ENCODE results near the gene CRYL1.

The CRYL1 gene

GRCh38 chr13:20363603-20364002 lies 162.1 kb downstream of the CRYL1 start:
- Mint-ChIP-seq H3K4me1 (peaks cover 20% of the 10 kb centered on the region), H3K4me3 (no peak overlapping the region), H3K9me3 (no peaks in the 10 kb centered on the region), H3K36me3 (ENCODE audit: low read depth) (no peaks in the 10 kb centered on the region), H3K27me3 (ENCODE audit: low read depth, poor library complexity) (peaks cover 18% of the 10 kb centered on the region), H3K27ac (no peak overlapping the region)
- TF ChIP-seq, protein P1, sequence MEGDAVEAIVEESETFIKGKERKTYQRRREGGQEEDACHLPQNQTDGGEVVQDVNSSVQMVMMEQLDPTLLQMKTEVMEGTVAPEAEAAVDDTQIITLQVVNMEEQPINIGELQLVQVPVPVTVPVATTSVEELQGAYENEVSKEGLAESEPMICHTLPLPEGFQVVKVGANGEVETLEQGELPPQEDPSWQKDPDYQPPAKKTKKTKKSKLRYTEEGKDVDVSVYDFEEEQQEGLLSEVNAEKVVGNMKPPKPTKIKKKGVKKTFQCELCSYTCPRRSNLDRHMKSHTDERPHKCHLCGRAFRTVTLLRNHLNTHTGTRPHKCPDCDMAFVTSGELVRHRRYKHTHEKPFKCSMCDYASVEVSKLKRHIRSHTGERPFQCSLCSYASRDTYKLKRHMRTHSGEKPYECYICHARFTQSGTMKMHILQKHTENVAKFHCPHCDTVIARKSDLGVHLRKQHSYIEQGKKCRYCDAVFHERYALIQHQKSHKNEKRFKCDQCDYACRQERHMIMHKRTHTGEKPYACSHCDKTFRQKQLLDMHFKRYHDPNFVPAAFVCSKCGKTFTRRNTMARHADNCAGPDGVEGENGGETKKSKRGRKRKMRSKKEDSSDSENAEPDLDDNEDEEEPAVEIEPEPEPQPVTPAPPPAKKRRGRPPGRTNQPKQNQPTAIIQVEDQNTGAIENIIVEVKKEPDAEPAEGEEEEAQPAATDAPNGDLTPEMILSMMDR (IDR thresholded peaks at IDR 0.05): no peak
- DNase-seq: no peak

- DNase-seq: no peak
- no peaks in the 10 kb centered on the region for H3K36me3 Mint-ChIP-seq (ENCODE audit: low read depth)
- TF ChIP-seq, protein P1 (IDR thresholded peaks at IDR 0.05): no peak
- H3K4me3 Mint-ChIP-seq: no peak overlapping the region
- H3K9me3 Mint-ChIP-seq: no peaks in the 10 kb centered on the region
- H3K4me1 Mint-ChIP-seq: peaks cover 20% of the 10 kb centered on the region
- peaks cover 20% of the 10 kb centered on the region for H3K27me3 Mint-ChIP-seq (ENCODE audit: low read depth, poor library complexity)
- no peak overlapping the region for H3K27ac Mint-ChIP-seq
These were observed 162.5 kb downstream of the CRYL1 start for GRCh38 chr13:20363172-20363571.

DNA sequence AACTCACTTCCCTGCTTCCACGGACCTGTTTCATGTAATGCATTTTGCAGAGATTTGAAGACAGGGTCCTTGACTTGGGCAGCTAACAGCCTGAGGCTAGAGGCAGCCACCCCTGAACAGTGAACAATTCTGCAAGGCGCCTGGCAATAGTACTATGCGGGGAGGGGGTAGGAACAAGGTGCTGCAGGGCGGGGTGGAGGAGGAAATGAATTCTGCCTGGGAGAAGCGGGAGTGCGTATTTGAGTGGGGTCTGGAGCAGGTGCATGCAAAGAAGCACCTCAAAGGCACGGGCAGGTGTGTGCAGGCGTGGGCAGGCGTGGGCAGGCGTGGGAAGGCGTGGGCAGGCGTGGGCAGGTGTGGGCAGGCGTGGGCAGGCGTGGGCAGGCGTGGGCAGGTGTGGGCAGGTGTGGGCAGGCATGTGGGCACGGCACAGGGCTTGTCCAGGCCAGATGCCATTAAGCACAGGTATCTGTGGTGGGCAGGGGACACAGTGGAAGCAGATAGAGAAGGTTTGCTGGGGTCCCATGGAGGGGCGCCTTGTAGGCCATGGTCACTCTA lies 163.1 kb downstream of the CRYL1 start:
- DNase-seq: no peak
- Mint-ChIP-seq H3K27me3 (ENCODE audit: low read depth, poor library complexity) (peaks cover 17% of the 10 kb centered on the region), H3K27ac (no peak overlapping the region), H3K36me3 (ENCODE audit: low read depth) (no peaks in the 10 kb centered on the region), H3K4me1 (peaks cover 20% of the 10 kb centered on the region), H3K4me3 (no peak overlapping the region), H3K9me3 (no peaks in the 10 kb centered on the region)
- TF ChIP-seq, protein P1 (IDR thresholded peaks at IDR 0.05): no peak

GRCh38 chr13:20360835-20361412 lies 164.7 kb downstream of the CRYL1 start:
- no peaks in the 10 kb centered on the region for H3K9me3 Mint-ChIP-seq
- H3K27ac Mint-ChIP-seq: no peak overlapping the region
- H3K36me3 Mint-ChIP-seq (ENCODE audit: low read depth): no peaks in the 10 kb centered on the region
- H3K27me3 Mint-ChIP-seq (ENCODE audit: low read depth, poor library complexity): peaks cover 12% of the 10 kb centered on the region
- TF ChIP-seq, protein P1 (IDR thresholded peaks at IDR 0.05): no peak
- no peak overlapping the region for H3K4me3 Mint-ChIP-seq
- peaks cover 20% of the 10 kb centered on the region for H3K4me1 Mint-ChIP-seq
- no peak for DNase-seq

DNA sequence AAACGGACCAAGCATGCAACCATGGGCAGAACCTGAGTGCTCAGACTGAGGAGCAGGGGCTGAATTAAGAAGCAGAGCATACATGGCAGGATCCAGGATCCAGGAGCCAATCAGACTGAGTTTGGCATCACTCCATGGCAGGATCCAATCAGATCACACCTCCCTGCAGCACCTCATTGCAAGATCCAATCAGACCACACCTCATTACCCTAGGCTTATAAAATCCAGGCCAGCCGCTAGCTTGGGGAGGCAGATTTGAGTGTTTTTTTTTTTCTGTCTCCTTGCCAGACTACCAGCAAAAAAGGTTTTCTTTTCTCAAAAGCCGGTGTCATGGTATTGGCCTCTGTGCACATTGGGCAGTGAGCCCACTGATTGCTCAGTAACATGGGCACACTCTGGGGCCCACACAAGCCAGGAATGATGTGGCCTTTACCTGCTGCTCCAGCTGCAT lies 165.6 kb downstream of the CRYL1 start:
- DNase-seq: no peak
- no peaks in the 10 kb centered on the region for H3K36me3 Mint-ChIP-seq (ENCODE audit: low read depth)
- H3K4me3 Mint-ChIP-seq: no peak overlapping the region
- TF ChIP-seq, protein P1 (IDR thresholded peaks at IDR 0.05): no peak
- H3K27ac Mint-ChIP-seq: no peak overlapping the region
- peaks cover 12% of the 10 kb centered on the region for H3K27me3 Mint-ChIP-seq (ENCODE audit: low read depth, poor library complexity)
- no peaks in the 10 kb centered on the region for H3K9me3 Mint-ChIP-seq
- H3K4me1 Mint-ChIP-seq: peaks cover 20% of the 10 kb centered on the region

- H3K27me3 Mint-ChIP-seq (ENCODE audit: low read depth, poor library complexity): peaks cover 12% of the 10 kb centered on the region
- H3K36me3 Mint-ChIP-seq (ENCODE audit: low read depth): no peaks in the 10 kb centered on the region
- H3K4me1 Mint-ChIP-seq: peaks cover 20% of the 10 kb centered on the region
- no peaks in the 10 kb centered on the region for H3K9me3 Mint-ChIP-seq
- TF ChIP-seq, protein P1 (IDR thresholded peaks at IDR 0.05): no peak
- no peak for DNase-seq
- H3K4me3 Mint-ChIP-seq: no peak overlapping the region
- no peak overlapping the region for H3K27ac Mint-ChIP-seq
These were observed 166.3 kb downstream of the CRYL1 start for GRCh38 chr13:20359335-20359734.
